Measurements from ENCODE around the gene ACSL3. TPM values are rescaled to one million over a fixed set of nuclear protein-coding genes. Genes with fewer than 3 reads are reported as not detected.
"Not testable (repeated sequence)": the region's sequence is repeated elsewhere in the genome, so short reads cannot be mapped to it uniquely, and the experiment has no call there.

Gene ACSL3
- total and polyA plus RNA-seq, 9 donors = 28.3 to 55.9 (median 48.2) TPM

DNA sequence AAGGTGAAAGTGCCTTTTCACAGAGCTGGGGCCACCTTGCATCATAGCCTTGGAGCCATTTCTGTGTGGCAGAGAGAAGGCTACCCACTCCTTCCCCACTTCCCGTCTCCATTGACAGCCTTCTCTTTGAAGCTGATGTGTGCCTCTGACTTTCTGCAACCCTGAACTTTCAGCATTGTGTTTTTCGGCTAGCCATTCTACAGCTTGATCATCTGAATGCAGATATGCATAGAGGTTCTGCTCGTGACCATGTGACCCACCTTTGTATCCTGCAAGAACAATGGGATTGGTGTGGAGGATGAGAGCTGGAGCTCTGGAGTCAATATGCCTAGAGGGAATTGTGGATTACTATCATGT is 122.1 kb downstream of the ACSL3 start:
- no peak overlapping the region for H3K27ac ChIP-seq (ENCODE audit: low read length)
- no peak for DNase-seq
- WGBS (ENCODE audit: insufficient coverage) = 100% methylated on average over 1 of the region's 3 CpGs

DNA sequence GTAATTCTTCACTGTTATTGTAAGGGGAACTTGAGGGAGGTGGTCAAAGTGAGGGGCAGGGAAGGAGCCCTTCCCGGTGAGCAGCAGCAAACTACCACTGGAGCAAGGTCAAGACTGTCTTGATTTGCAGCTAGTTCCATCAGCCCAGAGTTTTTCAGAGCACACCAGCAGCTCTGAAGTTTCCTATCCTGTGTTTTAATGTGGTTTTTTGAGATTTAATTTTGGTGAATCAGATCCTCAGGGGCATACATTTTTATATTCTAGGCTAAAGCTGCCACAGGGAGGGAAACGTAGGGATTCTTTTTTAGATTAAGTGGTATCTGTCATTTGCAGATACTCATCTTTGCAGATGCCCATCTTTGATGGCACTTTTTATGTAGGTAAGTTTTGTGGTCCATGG is 124.1 kb downstream of the ACSL3 start:
- no peaks in the 10 kb centered on the region for H3K4me1 ChIP-seq (ENCODE audit: control insufficient read depth, insufficient read depth, low read length)
- no peak for DNase-seq
- no peaks in the 10 kb centered on the region for H3K36me3 ChIP-seq (ENCODE audit: control insufficient read depth, insufficient read depth, low read length)
- H3K4me3 ChIP-seq (ENCODE audit: low read length) = no peak overlapping the region
- H3K9me3 ChIP-seq (replicated peaks; ENCODE audit: control insufficient read depth, low read depth, low read length) = no peaks in the 10 kb centered on the region
- no CpG with 5 or more reads among the region's 2 CpGs for WGBS (ENCODE audit: insufficient coverage)
- no peak overlapping the region for H3K27ac ChIP-seq (ENCODE audit: low read length)
- no peaks in the 10 kb centered on the region for H3K27me3 ChIP-seq (ENCODE audit: control insufficient read depth, insufficient read depth, low read length)

More for the DNA sequence above, 122.1 kb downstream of the ACSL3 start:
- no peaks in the 10 kb centered on the region for H3K36me3 ChIP-seq (ENCODE audit: control insufficient read depth, insufficient read depth, low read length)
- H3K27me3 ChIP-seq (ENCODE audit: control insufficient read depth, insufficient read depth, low read length) = no peaks in the 10 kb centered on the region
- no peaks in the 10 kb centered on the region for H3K4me1 ChIP-seq (ENCODE audit: control insufficient read depth, insufficient read depth, low read length)
- no peaks in the 10 kb centered on the region for H3K9me3 ChIP-seq (replicated peaks; ENCODE audit: control insufficient read depth, low read depth, low read length)
- no peak overlapping the region for H3K4me3 ChIP-seq (ENCODE audit: low read length)

DNA sequence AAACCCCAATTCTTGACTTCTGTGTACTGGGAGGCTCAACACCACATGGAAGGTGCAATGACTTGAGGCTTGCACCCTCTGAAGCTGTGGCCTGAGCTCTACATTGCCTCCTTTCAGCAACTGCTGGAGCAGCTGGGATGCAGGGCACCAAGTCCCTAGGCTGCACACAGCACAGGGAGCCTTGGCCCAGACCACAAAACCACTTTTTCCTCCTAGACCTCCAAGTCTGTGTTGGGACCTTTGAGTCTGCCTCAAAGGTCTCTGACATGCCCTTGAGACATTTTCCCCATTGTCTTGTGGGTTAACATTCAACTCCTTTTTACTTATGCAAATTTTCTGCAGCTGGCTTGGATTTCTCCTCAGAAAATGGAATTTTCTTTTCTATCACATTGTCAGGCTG is 128.6 kb downstream of the ACSL3 start:
- no peak overlapping the region for H3K27ac ChIP-seq (ENCODE audit: low read length)
- no peak overlapping the region for H3K4me3 ChIP-seq (ENCODE audit: low read length)
- H3K9me3 ChIP-seq (replicated peaks; ENCODE audit: control insufficient read depth, low read depth, low read length) = no peaks in the 10 kb centered on the region
- no peak for DNase-seq
- H3K36me3 ChIP-seq (ENCODE audit: control insufficient read depth, insufficient read depth, low read length) = no peaks in the 10 kb centered on the region
- H3K4me1 ChIP-seq (ENCODE audit: control insufficient read depth, insufficient read depth, low read length) = peaks cover 7% of the 10 kb centered on the region
- no peaks in the 10 kb centered on the region for H3K27me3 ChIP-seq (ENCODE audit: control insufficient read depth, insufficient read depth, low read length)

DNA sequence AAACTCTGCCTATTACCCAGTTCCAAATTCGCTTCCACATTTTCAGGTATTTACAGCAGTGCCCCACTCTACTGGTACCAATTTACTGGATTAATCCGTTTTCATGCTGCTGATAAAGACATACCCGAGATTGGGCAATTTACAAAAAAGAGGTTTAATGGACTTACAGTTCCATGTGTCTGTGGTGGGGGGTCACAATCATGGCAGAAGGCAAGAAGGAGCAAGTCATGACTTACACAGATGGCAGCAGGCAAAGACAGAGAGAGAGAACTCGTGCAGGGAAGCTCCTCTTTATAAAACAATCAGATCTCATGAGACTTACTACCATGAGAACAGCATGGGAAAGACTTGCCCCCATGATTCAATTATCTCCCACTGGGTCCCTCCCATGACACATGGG is 129.4 kb downstream of the ACSL3 start:
- not testable (repeated sequence) for H3K27me3 ChIP-seq (ENCODE audit: control insufficient read depth, insufficient read depth, low read length); H3K4me3 ChIP-seq (ENCODE audit: low read length); H3K27ac ChIP-seq (ENCODE audit: low read length); H3K4me1 ChIP-seq (ENCODE audit: control insufficient read depth, insufficient read depth, low read length); DNase-seq; H3K36me3 ChIP-seq (ENCODE audit: control insufficient read depth, insufficient read depth, low read length); H3K9me3 ChIP-seq (replicated peaks; ENCODE audit: control insufficient read depth, low read depth, low read length)
- 93% methylated on average over 2 of the region's 4 CpGs for WGBS (ENCODE audit: insufficient coverage)

DNA sequence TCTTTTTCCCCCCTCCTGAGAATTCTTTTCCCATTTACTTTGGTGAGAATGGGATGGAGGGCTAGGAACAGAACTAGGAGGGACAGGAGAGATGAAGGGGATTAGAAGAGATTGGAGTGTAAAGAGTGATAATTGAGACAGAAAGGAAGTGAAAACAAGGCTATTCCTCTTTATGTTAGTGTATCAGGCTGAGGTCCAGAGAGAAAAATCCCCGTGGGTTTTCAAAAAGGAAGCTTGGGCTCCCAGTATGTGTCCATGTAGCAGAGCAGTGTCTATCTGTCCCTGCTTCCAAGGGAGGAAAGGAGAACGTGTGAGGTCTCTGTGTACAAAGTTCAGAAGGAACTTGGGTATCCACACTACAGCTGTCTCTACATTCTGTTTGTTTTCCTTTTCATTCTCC is 131.3 kb downstream of the ACSL3 start:
- H3K36me3 ChIP-seq (ENCODE audit: control insufficient read depth, insufficient read depth, low read length) = no peaks in the 10 kb centered on the region
- no peaks in the 10 kb centered on the region for H3K9me3 ChIP-seq (replicated peaks; ENCODE audit: control insufficient read depth, low read depth, low read length)
- H3K4me3 ChIP-seq (ENCODE audit: low read length) = no peak overlapping the region
- DNase-seq = no peak
- no peaks in the 10 kb centered on the region for H3K27me3 ChIP-seq (ENCODE audit: control insufficient read depth, insufficient read depth, low read length)
- H3K27ac ChIP-seq (ENCODE audit: low read length) = no peak overlapping the region
- peaks cover 9% of the 10 kb centered on the region for H3K4me1 ChIP-seq (ENCODE audit: control insufficient read depth, insufficient read depth, low read length)
- WGBS (ENCODE audit: insufficient coverage) = 100% methylated on average over 1 of the region's 2 CpGs

Other genes with a start within 250 kb of the ACSL3 start
- 14.6 TPM for gene FARSB, start 204.9 kb upstream of the ACSL3 start, total RNA-seq
- gene FARSB, start 204.9 kb upstream of the ACSL3 start, polyA plus RNA-seq (ENCODE audit: insufficient read depth in 1 of 8, insufficient read length in 8 of 8, low replicate concordance in 1 of 8) = 10 to 100 TPM; 20.6 to 26.8 (median 23.7) TPM
- gene MOGAT1, start 189.4 kb upstream of the ACSL3 start, total RNA-seq = not detected
- gene MOGAT1, start 189.4 kb upstream of the ACSL3 start, polyA plus RNA-seq (ENCODE audit: insufficient read depth in 1 of 8, insufficient read length in 8 of 8, low replicate concordance in 1 of 8) = not detected
- gene KCNE4, start 191.2 kb downstream of the ACSL3 start, total RNA-seq = 7.2 TPM
- gene KCNE4, start 191.2 kb downstream of the ACSL3 start, polyA plus RNA-seq (ENCODE audit: insufficient read depth in 1 of 8, insufficient read length in 8 of 8, low replicate concordance in 1 of 8) = 1 to 10 TPM; 2.8 to 8.0 (median 5.7) TPM

Measured in muscle of leg (tissue), 11 donors.